GM12878 (cell line): ENCODE results near the gene SYCP2. TPM values are rescaled to one million over a fixed set of nuclear protein-coding genes. Genes with fewer than 3 reads are reported as not detected.

Experiments used
- ATAC-seq: fragments of 200-7000 bp; cut with Tn5 transposase; 3 replicates; pipeline ENCODE4 v1.9.1; 2020; ENCODE audit warnings: mild to moderate bottlenecking, moderate library complexity
- BruUV-seq: library from RNA; stranded (reverse); fragments of 400-500 nt; replicated peaks from 2 replicates; lab custom pipeline; 2021; lab: Mats Ljungman, UMichigan
- CTCF ChIA-PET: fragments of 300-600 bp; sonication (Branson Sonifier 250); formaldehyde crosslinking; extraction: SDS; loops from one replicate; lab custom pipeline; 2021; ENCODE audit warnings: inconsistent platforms; lab: Yijun Ruan, JAX
- POLR2A ChIA-PET: fragments of 350-600 bp; formaldehyde crosslinking; extraction: SDS; loops from one replicate; lab custom pipeline; 2021; ENCODE audit warnings: inconsistent platforms; lab: Charles Lee
- RAD21 ChIA-PET: fragments of 300-600 bp; sonication (Branson Sonifier 250); formaldehyde crosslinking; loops from one replicate; lab custom pipeline; 2023; ENCODE audit warnings: antibody characterized with exemption; ENCODE audit not compliant: unreplicated experiment; lab: Charles Lee
- SMC1A ChIA-PET: fragments of 300-600 bp; sonication (Branson Sonifier 250); formaldehyde crosslinking; loops from one replicate; lab custom pipeline; 2023; ENCODE audit not compliant: unreplicated experiment, uncharacterized antibody; lab: Charles Lee
- DNase-seq: peaks from one replicate; pipeline ENCODE4 v3.0.0-alpha.2; 2011; ENCODE audit warnings: low read depth, low spot score
- FAIRE-seq: peaks from 3 replicates; lab custom pipeline; 2011; peaks lifted over from hg19 to GRCh38; lab: Jason Lieb, UNC
- H2AFZ ChIP-seq: 2 replicates; pipeline ENCODE4 v1.6.0; 2011; ENCODE audit warnings: low read depth, low read length, control low read depth; ENCODE audit not compliant: control insufficient read depth
- H3K27ac ChIP-seq: 2 replicates; pipeline ENCODE4 v1.5.1; 2011; ENCODE audit warnings: control low read depth; ENCODE audit not compliant: control insufficient read depth, insufficient read depth
- H3K27me3 ChIP-seq, 2 experiments: replicated peaks in 1 of 2; 2 replicates each; pipeline versions ENCODE4 v1.6.0 to v1.6.1; 2011; ENCODE audit warnings: low read length in 1 of 2; ENCODE audit not compliant: control insufficient read depth in 2 of 2, insufficient read depth in 2 of 2
- H3K36me3 ChIP-seq, 2 experiments: 2 replicates each; pipeline ENCODE4 v1.5.1; 2011; ENCODE audit warnings: low read length in 1 of 2; ENCODE audit not compliant: control insufficient read depth in 2 of 2, insufficient read depth in 2 of 2
- H3K4me1 ChIP-seq: 2 replicates; pipeline ENCODE4 v1.6.1; 2011; ENCODE audit warnings: mild to moderate bottlenecking, low read length, moderate library complexity, mixed read lengths; ENCODE audit not compliant: control insufficient read depth, insufficient read depth
- H3K4me2 ChIP-seq: 2 replicates; pipeline ENCODE4 v1.6.0; 2011; ENCODE audit warnings: control low read depth; ENCODE audit not compliant: control insufficient read depth, insufficient read depth
- H3K4me3 ChIP-seq: fragments of 200-600 bp; sonication (generic); 2 replicates; pipeline ENCODE4 v1.5.1; 2016
- H3K79me2 ChIP-seq: 2 replicates; pipeline ENCODE4 v1.6.0; 2011; ENCODE audit warnings: low read length; ENCODE audit not compliant: control insufficient read depth, insufficient read depth
- H3K9ac ChIP-seq: 2 replicates; pipeline ENCODE4 v1.8.0; 2011; ENCODE audit warnings: low read length, control low read depth, mixed read lengths; ENCODE audit not compliant: control insufficient read depth, insufficient read depth
- H3K9me3 ChIP-seq: replicated peaks from 3 replicates; pipeline ENCODE4 v1.5.1; 2011; ENCODE audit warnings: mild to moderate bottlenecking, low read length; ENCODE audit not compliant: control insufficient read depth, insufficient read depth
- H4K20me1 ChIP-seq: 2 replicates; pipeline ENCODE4 v1.6.0; 2011; ENCODE audit not compliant: control insufficient read depth, insufficient read depth
- IRF4 ChIP-seq: IDR thresholded peaks from 2 replicates; pipeline ENCODE4 v1.6.1; 2011; ENCODE audit warnings: low read depth, low read length
- POLR2A ChIP-seq: IDR thresholded peaks from 2 replicates; pipeline ENCODE4 v1.6.1; 2011; ENCODE audit warnings: low read depth, mild to moderate bottlenecking, low read length
- STAT3 ChIP-seq: IDR thresholded peaks from 2 replicates; pipeline ENCODE4 v1.6.1; 2011; ENCODE audit warnings: low read depth, low read length, improper control_type of control experiment
- WGBS: methylation state at CpG from one replicate; pipeline ENCODE4 v1.1.6; 2016; ENCODE audit warnings: low lambda C conversion rate; ENCODE audit not compliant: insufficient replicate concordance, insufficient coverage; ENCODE audit errors: missing lambda C conversion rate; 5-methylcytosine and 5-hydroxymethylcytosine counted together
- in situ Hi-C: fragments of 300-500 bp; cut with MboI; formaldehyde crosslinking; loops from 9 replicates; pipeline ENCODE4 v1.14.3; 2018; ENCODE audit warnings: mixed read lengths
- intact Hi-C: fragments of 100-400 bp; cut with micrococcal nuclease; formaldehyde crosslinking; loops from one replicate; pipeline ENCODE4 v1.14.2; 2022; ENCODE audit not compliant: unreplicated experiment
- polyA plus RNA-seq, 11 experiments: library from polyadenylated mRNA; depleted of rRNA in 4 of 11; unstranded in 6 of 11; stranded (reverse) in 5 of 11; fragments of >200 nt; fragmentation: Nextera tagmentation in 4 of 11; fragmentation: Illumina TruSeq in 1 of 11; extraction: Ambion mirVana in 4 of 11; extraction: Trizol in 1 of 11; gene quantifications; 1 replicate in 1 of 11; 2 replicates in 10 of 11; pipeline versions ENCODE4 v1.2.1 to v1.2.3, GENCODE V29; 2011 to 2016; ENCODE audit warnings: inconsistent platforms in 2 of 11, missing spikeins in 2 of 11, low read depth in 1 of 11
- total RNA-seq, 4 experiments: library from RNA; depleted of rRNA in 3 of 4; stranded (reverse); fragments of >200 nt in 3 of 4; fragmentation: Illumina TruSeq in 1 of 4; extraction: Trizol in 1 of 4; gene quantifications; 2 replicates each; pipeline versions ENCODE4 v1.2.1 to v1.2.3, GENCODE V29; 2013 to 2021
- TF ChIP-seq, protein P1 (sequence below): fragments of 450-650 bp; IDR thresholded peaks from 2 replicates; pipeline ENCODE4 v1.6.1; 2017; ENCODE audit warnings: mild to moderate bottlenecking, moderate library complexity
- TF ChIP-seq, protein P2 (sequence below): fragments of 150-350 bp; IDR thresholded peaks from 2 replicates; pipeline ENCODE4 v1.6.1; 2016; ENCODE audit warnings: low read depth, low read length
- TF ChIP-seq, protein P3 (sequence below): fragments of 450-650 bp; conservative IDR thresholded peaks from 2 replicates; pipeline ENCODE4 v1.6.1; 2017; ENCODE audit warnings: mild to moderate bottlenecking, moderate library complexity

SYCP2 gene
- total and polyA plus RNA-seq, 10 of the 15 experiments (the other 5 are each of a cell fraction or from before 2014, with no cell fraction given): 0.01 to 0.18 (median 0.09) TPM; not detected in 2

DNA sequence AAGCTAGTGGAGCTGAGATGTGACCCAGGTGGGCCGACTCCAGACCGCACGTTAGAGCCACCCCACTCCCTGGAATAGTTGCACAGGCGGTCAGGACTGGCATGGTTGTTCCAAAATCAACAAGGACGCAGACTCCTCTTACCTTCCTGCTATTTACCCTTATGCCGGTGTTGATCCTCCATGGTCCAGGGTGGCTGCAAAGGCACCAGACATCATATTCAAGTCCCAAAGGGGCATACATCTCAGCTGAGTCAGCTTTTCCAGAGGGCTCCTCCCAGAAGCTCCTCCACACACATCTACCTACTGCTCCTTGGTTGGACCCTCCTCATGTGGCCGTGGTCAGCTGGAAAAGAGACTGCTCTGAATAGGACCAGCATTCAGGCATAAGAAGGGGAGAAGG is 112.2 kb downstream of the SYCP2 start (continued):
- TF ChIP-seq, protein P1, sequence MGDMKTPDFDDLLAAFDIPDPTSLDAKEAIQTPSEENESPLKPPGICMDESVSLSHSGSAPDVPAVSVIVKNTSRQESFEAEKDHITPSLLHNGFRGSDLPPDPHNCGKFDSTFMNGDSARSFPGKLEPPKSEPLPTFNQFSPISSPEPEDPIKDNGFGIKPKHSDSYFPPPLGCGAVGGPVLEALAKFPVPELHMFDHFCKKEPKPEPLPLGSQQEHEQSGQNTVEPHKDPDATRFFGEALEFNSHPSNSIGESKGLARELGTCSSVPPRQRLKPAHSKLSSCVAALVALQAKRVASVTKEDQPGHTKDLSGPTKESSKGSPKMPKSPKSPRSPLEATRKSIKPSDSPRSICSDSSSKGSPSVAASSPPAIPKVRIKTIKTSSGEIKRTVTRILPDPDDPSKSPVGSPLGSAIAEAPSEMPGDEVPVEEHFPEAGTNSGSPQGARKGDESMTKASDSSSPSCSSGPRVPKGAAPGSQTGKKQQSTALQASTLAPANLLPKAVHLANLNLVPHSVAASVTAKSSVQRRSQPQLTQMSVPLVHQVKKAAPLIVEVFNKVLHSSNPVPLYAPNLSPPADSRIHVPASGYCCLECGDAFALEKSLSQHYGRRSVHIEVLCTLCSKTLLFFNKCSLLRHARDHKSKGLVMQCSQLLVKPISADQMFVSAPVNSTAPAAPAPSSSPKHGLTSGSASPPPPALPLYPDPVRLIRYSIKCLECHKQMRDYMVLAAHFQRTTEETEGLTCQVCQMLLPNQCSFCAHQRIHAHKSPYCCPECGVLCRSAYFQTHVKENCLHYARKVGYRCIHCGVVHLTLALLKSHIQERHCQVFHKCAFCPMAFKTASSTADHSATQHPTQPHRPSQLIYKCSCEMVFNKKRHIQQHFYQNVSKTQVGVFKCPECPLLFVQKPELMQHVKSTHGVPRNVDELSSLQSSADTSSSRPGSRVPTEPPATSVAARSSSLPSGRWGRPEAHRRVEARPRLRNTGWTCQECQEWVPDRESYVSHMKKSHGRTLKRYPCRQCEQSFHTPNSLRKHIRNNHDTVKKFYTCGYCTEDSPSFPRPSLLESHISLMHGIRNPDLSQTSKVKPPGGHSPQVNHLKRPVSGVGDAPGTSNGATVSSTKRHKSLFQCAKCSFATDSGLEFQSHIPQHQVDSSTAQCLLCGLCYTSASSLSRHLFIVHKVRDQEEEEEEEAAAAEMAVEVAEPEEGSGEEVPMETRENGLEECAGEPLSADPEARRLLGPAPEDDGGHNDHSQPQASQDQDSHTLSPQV: no peak
- no peak for TF ChIP-seq STAT3

DNA sequence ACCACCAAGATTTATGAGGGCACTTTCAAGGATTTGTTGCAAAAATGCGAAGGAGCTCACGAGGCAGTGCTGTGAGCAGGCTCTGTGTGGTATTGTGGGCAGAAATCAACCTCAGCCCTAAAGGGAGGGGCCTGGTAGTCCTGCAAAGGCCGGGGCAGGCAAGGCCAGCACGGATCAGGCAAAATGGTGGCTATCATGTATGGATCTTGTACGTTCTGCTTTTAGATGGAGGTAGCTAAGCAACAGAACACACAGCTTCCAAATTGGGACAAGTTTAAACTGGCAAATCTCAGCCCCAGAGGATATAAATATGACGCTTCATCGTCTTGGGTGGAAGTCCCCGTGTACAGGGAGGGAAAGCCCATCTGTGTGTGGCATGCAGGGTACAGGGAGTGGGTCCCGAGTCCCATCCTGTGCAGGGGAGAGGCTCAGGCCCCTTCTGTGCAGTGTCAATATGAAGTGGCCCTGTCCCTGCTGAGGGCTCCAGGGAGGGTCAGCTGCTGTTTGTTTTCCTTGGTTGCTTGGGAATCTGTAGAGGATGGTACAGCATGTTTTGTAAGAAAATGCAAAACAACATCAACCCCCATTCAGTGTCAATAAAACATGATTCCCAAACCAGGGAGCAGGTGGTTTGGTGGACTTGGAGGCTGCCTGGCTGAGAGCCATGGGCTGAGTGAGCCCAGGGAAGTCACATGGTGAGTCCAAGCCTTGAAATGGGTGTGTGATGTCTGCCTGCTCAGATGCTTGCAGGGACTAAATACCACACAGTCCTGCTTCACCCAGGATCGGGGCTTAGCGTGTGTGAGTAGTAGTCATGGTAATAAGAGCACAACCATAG is 113.0 kb downstream of the SYCP2 start:
- Histone ChIP-seq H3K4me2 (no peak overlapping the region), H3K27me3 (no peaks in the 10 kb centered on the region), H3K27ac (no peak overlapping the region), H3K4me1 (no peaks in the 10 kb centered on the region), H2AFZ (no peak overlapping the region), H3K9me3 (no peaks in the 10 kb centered on the region), H3K9ac (no peak overlapping the region), H3K36me3 (no peaks in the 10 kb centered on the region), H3K79me2 (no peaks in the 10 kb centered on the region), H3K4me3 (no peak overlapping the region), H4K20me1 (no peaks in the 10 kb centered on the region)
- ChIA-PET RAD21 (interaction anchor here (1.0 kb wide), 1 partner anchor 28 kb away, joined by 4 read pairs; no protein-coding TSS in a partner anchor), CTCF (interaction anchor here (2.0 kb wide), 1 partner anchor 28 kb away, joined by 8 read pairs; no protein-coding TSS in a partner anchor), POLR2A (no interaction called here), SMC1A (interaction anchor here (1.1 to 1.5 kb wide), 2 partner anchors 29 to 32 kb away, joined by 3 read pairs; no protein-coding TSS in a partner anchor)
- intact Hi-C loops (no loop called here), in situ Hi-C loops (loop anchor here (25.0 kb wide), 1 partner anchor 1258 kb away; no protein-coding TSS in a partner anchor)
- TF ChIP-seq IRF4 (no peak), POLR2A (no peak)
- TF ChIP-seq, protein P2, sequence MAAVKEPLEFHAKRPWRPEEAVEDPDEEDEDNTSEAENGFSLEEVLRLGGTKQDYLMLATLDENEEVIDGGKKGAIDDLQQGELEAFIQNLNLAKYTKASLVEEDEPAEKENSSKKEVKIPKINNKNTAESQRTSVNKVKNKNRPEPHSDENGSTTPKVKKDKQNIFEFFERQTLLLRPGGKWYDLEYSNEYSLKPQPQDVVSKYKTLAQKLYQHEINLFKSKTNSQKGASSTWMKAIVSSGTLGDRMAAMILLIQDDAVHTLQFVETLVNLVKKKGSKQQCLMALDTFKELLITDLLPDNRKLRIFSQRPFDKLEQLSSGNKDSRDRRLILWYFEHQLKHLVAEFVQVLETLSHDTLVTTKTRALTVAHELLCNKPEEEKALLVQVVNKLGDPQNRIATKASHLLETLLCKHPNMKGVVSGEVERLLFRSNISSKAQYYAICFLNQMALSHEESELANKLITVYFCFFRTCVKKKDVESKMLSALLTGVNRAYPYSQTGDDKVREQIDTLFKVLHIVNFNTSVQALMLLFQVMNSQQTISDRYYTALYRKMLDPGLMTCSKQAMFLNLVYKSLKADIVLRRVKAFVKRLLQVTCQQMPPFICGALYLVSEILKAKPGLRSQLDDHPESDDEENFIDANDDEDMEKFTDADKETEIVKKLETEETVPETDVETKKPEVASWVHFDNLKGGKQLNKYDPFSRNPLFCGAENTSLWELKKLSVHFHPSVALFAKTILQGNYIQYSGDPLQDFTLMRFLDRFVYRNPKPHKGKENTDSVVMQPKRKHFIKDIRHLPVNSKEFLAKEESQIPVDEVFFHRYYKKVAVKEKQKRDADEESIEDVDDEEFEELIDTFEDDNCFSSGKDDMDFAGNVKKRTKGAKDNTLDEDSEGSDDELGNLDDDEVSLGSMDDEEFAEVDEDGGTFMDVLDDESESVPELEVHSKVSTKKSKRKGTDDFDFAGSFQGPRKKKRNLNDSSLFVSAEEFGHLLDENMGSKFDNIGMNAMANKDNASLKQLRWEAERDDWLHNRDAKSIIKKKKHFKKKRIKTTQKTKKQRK: no peak
- TF ChIP-seq, protein P3, sequence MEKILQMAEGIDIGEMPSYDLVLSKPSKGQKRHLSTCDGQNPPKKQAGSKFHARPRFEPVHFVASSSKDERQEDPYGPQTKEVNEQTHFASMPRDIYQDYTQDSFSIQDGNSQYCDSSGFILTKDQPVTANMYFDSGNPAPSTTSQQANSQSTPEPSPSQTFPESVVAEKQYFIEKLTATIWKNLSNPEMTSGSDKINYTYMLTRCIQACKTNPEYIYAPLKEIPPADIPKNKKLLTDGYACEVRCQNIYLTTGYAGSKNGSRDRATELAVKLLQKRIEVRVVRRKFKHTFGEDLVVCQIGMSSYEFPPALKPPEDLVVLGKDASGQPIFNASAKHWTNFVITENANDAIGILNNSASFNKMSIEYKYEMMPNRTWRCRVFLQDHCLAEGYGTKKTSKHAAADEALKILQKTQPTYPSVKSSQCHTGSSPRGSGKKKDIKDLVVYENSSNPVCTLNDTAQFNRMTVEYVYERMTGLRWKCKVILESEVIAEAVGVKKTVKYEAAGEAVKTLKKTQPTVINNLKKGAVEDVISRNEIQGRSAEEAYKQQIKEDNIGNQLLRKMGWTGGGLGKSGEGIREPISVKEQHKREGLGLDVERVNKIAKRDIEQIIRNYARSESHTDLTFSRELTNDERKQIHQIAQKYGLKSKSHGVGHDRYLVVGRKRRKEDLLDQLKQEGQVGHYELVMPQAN: no peak
- DNase-seq: no peak
- 15% methylated on average over 11 of the region's 11 CpGs for WGBS
- no peak for FAIRE-seq
- ATAC-seq: peak; percentile 72
- BruUV-seq: no TSS peak
